Gastrocnemius medialis (tissue), 4 donors: Measurements from ENCODE around the gene ST6GALNAC3.

Source experiments
- CTCF ChIP-seq, 5 experiments: fragments of 450-650 bp in 3 of 5; fragments of 200-600 bp in 2 of 5; sonication (generic) in 2 of 5; IDR thresholded peaks in 4 of 5; conservative IDR thresholded peaks in 1 of 5; 1 replicate in 4 of 5; 2 replicates in 1 of 5; pipeline ENCODE4 v1.5.1; 2016 to 2019; ENCODE audit warnings: antibody characterized with exemption in 5 of 5, mild to moderate bottlenecking in 3 of 5, moderate library complexity in 3 of 5
- POLR2A ChIP-seq, 2 donors: fragments of 450-650 bp; IDR thresholded peaks; one replicate each; pipeline ENCODE4 v1.6.1; 2017; ENCODE audit warnings: antibody characterized with exemption in 2 of 2, mild to moderate bottlenecking in 2 of 2, moderate library complexity in 2 of 2

GRCh38 chr1:76185207-76185606 lies 110.7 kb downstream of the ST6GALNAC3 start:
- TF ChIP-seq CTCF (IDR thresholded peaks at IDR 0.05 in 4 of 5, conservative IDR thresholded peaks at IDR 0.05 in 1 of 5) = no peak
- no peak for TF ChIP-seq POLR2A (IDR thresholded peaks at IDR 0.05)
